Medulla oblongata (tissue), 1 donor: ENCODE data around the gene OGDH.
"Not testable (repeated sequence)": the region's sequence is repeated elsewhere in the genome, so short reads cannot be mapped to it uniquely, and the experiment has no call there.

ENCODE experiments used
- DNase-seq: peaks from one replicate; pipeline ENCODE4 v3.0.0-alpha.2; 2015; ENCODE audit errors: extremely low spot score

The OGDH gene

DNA sequence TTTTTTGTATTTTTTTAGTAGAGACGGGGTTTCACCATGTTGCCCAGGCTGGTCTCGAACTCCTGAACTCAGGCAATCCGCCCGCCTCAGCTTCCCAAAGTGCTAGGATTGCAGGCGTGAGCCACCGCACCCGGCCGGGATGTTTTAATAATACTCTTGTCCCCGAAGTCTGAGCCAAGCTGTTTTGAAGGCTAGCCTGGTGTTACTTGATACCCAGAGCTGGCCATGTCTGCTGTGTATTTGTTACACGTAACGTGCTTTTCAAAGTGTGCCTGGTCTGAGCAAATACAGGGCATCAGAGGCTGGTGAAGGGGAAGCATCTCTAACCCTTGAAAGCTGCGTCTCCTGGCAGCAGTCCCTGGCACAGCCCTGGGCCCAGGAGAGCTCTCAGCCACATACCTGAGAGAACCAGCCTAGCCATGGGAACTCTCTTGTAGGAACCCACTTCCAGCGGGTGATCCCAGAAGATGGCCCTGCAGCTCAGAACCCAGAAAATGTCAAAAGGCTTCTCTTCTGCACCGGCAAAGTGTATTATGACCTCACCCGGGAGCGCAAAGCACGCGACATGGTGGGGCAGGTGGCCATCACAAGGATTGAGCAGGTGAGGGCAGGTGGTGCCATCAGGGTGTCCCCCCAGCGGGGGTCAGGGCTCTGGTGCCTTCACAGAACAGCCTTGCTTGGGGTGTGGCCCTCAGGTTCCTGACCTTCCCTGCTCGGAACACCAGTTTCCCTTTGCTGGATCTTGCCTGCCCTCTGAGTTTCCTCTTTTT lies 100.5 kb downstream of the OGDH start:
- no peak for DNase-seq

- no peak for DNase-seq
Observed at GRCh38 chr7:44707558-44708230, 101.3 kb downstream of the OGDH start.

GRCh38 chr7:44709011-44709915 lies 102.8 kb downstream of the OGDH start:
- no peak for DNase-seq

DNA sequence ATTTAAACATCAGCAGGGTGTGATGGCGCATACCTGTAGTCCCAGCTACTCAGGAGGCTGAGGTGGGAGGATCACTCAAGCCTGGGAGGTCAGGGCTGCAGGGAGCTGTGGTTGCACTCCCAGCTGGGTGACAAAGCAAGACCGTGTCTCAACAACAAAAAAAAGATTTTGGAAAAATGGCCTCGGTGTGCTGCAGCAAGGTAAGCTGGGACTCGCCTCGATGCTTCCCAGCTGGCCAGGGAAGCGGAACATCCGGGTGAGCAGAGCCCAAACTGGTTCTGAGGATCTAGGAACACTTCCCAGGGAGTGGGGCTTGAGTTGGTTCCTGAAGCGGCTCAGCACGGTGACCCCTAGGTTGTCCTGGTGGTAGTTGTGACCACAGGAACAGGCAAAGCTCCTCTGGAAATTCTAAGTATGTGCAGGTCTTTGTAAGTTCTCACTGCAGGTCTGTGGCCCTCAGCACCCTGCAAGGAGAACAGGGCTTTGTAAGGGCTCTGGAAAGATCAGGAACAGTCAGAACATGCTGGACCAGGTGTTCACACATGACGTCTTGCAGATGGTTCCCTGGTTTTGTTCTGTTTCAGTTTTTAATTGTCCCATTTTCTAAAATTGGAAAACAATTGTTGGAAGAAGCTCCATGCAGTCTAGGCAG lies 103.6 kb downstream of the OGDH start:
- DNase-seq = no peak

DNA sequence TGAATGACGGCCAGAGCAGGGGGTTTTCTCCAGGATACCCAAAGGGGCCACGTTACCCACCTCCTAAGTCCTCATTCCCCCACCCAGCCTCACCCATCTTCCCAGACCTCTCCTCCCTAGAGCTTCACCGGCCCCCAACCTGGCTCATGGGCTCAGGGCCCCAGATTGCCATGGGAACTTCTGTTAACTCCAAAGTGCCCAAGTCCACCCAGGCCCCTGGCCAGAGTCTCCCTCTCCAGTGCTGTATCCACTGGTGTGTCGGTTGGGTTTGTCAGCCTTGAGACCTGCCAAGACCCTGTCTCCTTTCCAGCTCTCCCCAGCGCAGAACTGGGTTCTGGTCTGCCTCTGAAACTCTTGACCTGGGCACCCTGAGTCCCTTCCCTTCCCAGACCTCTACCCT lies 105.1 kb downstream of the OGDH start:
- DNase-seq = no peak

DNA sequence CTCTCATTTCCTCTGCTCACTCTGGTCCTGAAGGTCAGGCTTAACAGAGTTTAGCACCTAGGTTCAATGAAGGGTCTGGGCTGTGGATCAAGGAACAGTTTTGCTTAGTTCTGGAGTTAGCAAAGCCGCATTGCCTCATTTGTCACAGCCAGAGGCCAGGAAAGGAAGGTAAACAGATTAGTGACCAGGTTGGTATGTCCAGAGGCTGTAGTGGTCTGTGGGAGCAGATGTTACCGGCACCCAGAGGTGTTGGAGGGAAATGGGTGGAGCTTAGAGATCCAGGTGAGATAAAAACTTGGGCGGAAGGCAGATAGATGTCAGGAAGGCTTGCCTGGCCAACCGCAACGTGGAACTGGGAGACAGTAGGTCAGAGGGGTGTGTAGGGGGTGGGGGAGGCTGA lies 105.6 kb downstream of the OGDH start:
- no peak for DNase-seq

DNA sequence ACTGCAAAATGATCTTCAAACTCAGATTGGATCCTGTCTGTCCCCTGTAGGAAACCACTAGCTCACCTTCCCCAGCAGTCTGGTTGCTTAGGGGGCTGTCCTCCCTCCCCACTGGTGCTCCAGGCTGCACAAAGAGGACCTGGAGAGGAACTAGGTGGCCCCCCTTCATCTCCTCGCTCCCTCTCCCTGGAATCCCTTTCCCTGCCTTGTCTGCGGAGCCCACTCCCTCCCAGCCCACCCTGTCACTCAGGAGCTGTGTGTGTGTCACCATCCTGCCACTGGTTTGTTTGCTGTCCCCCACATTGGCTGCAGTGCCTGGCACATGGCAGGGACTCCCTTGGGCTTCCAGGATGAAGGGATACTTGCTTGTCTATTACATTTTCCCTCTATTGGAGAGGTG lies 106.7 kb downstream of the OGDH start:
- no peak for DNase-seq

DNA sequence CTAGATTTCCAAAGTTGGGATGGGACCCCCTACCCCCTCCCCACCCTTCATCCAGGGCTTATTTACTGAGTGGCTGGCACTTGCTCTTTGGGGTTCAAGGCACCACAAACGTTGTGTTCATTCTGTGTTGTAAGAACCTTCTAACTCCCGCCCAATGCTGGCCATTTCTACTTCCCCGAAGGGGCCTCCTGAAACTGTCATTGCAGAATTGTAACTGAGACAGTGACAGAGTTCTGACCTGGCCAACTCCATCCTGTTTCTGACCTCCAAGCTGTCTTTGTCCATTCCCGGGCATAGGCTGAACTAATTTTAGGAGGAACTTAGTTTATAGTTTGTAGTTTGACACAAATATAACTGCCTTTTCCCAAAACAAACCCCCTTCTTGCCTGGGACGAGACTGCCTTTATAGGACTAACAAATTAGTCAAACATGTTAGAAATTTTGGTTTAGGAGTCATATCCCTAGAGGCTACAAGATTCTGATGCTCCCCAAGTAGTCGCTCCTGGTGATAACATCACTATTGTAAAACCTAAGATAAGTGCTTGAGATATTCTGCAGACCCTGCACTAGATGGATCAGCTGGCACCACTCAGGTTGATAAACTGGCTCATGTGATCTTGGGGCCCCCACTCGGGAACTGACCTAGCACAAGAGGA lies 107.4 kb downstream of the OGDH start:
- no peak for DNase-seq

DNA sequence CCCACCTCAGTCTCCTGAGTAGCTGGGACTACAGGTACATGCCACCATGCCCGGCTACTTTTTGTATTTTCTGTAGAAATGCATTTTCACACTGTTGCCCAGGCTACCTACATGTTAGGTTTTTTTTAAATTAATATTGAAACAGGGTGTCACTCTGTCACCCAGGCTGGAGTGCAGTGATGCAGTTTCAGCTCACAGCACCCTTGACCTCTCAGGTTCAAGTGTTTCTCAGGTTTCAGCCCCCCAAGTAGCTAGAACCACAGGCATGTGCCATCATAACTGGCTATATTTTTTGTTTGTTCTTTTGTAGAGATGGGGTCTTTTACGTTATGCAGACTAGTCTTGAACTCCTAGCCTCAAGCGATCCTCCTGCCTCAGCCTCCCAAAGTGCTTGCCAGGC lies 109.8 kb downstream of the OGDH start:
- DNase-seq = no peak

DNA sequence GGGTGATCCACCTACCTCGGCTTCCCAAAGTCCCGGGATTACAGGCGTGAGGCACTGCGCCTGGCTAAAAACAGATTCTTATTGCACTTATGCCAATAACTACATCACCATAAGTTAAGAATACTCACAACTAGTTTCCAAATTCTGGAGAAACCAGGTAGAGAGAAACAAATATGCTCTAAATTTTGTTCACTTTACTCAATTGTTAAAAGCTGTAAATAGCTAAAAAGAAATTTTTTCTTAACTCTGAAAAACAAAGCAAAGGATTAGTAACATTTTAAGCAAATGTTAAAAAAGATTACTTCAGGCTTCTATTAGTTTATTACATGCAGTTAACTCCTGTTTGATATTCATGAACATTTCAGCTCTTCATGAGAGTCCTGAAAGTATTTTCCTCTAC lies 113.9 kb downstream of the OGDH start:
- DNase-seq = no peak

DNA sequence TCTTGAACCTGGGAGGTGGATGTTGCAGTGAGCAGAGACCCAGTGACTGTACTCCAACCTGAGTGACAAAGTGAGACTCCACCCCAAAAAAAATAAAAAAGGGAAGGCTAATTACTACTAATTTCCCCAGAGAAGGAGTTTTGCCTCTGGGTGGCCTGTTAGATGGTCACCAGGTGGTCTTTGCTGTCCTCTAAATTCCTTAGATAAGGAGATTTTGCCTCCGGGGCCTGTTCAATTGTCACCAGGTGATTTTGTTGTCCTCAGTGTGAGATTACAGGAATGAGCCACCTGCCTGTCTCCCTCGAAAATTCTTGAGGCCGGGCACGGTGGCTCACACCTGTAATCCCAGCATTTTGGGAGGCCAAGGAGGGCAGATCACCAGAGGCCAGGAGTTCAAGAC lies 117.8 kb downstream of the OGDH start:
- no peak for DNase-seq

- not testable (repeated sequence) for DNase-seq
Observed at GRCh38 chr7:44726250-44726649, 119.8 kb downstream of the OGDH start.

GRCh38 chr7:44727158-44727936 lies 120.9 kb downstream of the OGDH start:
- DNase-seq = no peak

DNA sequence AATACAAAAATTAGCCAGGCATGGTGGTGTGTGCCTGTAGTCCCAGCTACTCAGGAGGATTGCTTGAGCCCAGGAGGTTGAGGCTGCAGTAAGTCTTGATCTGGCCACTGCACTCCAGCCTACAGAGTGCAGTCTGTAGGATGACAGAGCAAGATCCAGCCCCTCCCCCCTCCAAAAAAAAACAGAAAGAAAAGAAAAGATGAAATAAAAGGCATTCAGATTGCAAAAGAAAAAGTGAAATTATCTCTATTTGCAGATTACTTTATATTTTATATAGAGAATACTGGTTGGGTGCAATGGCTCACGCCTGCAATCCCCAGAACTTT lies 121.5 kb downstream of the OGDH start:
- DNase-seq = no peak

GRCh38 chr7:44729949-44730590 lies 123.6 kb downstream of the OGDH start:
- no peak for DNase-seq

GRCh38 chr7:44732971-44733370 lies 126.5 kb downstream of the OGDH start:
- not testable (repeated sequence) for DNase-seq

GRCh38 chr7:44733708-44734481 lies 127.5 kb downstream of the OGDH start:
- no peak for DNase-seq

DNA sequence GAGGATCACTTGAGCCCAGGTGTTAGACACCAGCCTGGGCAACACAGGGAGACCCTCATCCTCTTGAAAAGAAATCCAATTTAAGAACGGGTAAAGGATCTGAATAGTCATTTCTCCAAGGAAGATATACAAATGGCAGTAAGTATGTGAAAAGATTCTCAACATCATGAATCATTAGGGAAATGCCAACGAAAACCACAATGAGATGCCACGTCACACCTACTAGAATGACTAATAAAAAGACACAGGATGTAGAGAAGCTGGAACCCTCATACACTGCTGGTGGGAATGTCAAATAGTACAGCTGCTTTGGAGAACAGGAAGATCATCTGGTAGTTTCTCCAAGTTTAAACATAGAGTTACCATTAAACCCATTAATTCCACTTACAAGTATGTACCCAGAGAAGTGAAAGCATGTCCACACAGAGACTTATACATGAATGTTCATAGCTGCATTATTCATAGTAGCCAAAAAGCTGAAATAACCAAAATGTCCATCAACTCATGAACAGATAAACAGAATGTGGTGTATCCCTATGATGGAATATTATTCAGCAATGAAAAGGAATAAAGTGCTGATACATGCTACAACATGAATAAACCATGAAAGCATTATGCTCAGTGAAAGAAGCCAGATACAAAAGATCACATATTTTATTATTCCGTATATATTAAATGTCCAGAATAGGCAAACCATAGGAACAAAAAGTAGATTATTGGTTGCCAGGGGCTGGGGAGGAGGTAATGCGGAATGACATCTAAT lies 129.2 kb downstream of the OGDH start:
- no peak for DNase-seq

DNA sequence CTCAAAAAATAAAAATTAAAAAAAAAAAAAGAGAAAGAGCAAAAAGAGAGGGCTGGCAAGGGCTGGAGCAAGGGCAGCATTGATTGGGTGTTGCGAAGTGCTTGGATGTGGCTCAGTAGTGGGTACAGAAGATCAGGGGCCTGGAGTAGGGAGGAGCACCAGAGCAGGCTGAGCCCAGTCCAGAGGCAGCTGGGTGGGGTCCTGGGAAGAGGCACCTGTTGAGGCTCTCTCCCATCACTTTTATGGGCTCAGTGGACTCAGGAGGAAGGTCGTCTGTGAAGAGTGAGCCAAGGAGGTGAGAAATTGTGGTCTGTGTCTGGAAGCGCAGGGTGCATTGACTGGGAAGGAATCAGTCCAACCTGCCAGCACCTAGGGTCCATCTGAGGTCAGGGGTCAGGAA lies 130.5 kb downstream of the OGDH start:
- no peak for DNase-seq
